Measurements from ENCODE around the gene USP3.
A peak's percentile ranks its signal among the peaks of the same experiment; 100 is the strongest.

The USP3 gene

DNA sequence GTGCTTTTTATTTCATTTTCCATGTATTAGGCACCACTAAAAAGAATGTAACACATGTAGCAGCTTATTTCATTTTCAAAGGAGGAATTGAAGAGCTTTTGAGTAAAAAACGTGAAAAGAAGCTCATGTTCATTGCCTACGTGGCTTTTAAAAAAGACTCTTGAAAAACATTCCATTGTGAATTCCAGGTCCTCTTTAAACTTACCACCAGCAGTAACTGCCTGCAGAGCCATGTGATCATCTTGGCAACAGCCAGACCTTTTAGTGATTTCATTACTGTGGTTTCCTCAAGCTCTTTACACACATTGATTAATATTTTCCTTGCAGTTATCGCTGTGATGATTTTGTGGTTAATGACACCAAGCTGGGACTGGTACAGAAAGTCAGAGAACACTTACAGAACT, 49.0 kb downstream of the USP3 start:
- peak; percentile 25 for DNase-seq

DNA sequence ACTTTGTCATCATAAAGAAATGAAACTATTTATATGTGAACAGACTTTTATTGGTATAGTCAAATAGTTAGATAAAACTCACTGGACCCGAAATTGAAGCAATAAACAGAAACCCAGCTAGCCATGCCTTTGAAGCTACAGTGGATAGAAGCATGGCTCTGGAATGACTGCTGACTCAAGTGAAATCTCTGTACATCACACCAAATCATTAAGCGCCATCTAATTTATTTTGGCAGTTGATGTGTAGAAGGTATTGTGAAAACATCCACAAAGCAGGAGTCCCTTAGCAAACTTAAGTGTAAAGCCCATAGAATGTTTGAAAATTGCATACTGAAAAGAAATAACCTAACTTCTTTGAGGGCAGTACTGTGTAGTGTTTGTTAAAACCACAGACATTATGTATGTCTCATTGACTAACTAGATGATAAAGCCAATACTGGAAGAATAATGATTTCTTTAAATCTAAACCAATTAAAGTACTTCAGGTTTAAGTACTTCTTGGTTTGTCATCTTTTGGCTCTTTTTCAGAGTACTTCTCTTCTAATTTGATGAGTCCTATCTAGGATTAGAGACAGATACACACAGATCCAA, 50.0 kb downstream of the USP3 start:
- DNase-seq, result no peak

DNA sequence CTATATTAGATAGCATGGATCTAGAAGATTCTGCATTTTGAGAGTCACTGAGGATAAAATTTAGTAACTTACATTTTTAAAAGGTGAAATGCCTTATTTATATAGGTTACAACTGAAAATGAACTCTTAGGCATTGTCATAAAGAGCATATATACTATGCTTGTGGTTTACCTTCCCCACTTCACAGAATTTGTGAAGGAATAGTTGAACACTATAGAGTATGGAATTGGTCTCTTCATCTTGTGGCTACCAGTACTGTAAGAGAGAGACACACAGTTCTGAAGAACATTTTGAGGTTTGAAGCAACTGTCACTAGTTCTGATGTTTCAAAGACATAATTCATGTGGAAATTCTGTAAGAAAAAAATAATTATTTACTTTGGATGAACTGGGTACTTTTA, 51.1 kb downstream of the USP3 start:
- no peak for DNase-seq

DNA sequence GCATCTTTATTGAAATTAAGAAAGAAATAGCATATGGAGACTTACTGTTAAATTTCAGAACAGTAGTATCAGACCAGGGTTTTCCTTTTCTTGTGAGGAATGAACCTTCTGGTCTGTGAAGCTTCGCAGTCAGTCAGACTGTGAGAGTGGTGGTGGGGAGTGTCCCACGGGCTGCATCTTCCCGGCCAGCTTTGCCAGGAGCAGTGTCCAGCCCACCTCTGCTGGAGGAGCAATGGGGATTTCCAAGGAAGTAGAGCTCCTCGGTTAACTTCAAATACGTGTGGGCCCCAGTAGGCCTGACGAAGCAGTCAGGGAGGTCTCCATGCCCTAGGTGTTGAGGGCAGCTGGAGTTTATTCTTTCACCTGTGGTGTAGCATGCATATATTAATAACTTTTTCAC, 51.9 kb downstream of the USP3 start:
- no peak for DNase-seq

DNA sequence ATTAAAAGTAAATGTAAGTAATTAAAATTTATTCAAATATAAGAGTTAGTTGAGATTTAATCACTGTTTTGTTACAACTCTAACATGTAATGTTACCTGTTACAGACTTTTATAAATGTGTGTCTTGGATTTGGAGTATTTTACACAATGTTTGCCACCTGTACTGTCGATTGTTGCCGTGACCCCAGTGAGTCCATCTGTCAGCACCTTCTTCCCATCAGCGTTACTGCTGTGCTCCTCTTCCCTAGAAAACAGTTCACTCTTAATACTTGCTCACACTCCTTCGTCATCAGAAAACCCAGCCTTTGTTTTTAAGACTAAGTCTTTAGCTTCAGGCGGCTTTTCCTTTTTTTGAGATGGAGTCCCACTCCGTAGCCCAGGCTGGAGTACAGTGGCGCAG, 52.3 kb downstream of the USP3 start:
- no peak for DNase-seq

DNA sequence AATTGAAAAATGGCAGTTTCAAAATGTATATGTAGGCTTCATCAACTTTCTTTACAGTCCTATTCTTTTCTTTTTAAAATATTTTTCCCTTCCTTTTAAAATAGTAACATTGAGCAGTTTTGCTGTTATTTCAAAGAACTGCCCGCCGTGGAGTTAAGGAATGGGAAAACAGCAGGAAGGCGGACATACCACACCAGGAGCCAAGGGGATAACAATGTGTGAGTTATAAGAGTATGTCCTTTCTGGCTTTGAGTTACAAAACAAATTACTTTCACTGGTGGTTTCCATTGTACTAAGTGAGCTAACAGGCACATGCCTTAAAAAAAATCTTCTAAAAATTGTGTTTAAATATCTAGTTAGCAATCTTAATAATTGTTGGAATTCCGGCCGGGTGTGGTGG, 55.4 kb downstream of the USP3 start:
- no peak for DNase-seq

DNA sequence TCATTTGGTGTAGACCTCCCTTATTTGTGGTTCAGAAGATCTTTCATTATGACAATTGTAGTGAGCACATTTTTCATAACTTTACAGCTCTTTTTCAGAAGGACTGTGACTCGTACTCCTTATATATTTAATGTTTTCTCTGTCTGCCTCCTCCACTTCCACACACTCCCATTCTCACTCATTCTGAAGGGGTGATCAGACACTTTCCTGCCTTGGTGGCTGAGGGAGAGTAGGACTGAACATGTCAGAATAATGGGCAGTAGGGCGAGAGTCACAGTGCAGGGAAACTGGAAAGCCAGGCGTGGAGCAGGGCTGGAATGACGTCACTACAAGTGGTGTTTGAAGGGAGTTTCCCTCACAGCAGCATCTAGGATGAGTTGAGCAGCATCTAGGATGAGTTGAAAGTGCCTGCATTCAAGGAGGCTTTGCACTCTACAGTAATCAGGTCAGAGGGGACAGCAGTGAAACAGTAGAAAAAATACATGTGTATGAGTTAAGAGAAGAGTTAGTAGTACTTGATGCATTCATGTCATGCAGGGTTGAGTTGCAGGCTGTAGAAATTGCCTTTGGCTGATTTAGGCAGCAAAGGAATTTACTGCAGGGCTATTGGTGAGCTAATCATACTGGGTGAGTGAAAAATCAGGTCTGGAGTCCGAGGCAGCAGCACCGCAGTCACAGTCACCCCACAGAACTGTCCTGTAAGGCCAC, 56.5 kb downstream of the USP3 start:
- DNase-seq, result peak; percentile 13

DNA sequence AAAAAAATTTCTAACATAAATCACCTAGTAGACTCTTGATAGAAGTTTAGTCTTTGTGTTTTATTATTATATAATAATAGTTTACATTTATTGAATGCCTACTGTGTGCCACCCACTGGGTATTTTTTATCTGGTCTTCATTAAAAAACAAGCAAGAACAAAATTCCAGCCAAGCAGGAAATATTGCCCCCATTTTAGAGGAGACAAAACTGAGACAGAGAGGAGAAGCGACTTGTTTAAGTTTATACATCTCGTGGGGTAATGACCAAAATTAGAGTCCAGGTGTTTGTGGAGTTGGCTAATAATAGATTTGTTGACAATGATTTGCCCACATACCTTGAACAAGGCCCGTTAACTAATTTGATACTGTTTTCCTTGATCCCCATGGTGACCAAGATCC, 59.7 kb downstream of the USP3 start:
- no peak for DNase-seq

DNA sequence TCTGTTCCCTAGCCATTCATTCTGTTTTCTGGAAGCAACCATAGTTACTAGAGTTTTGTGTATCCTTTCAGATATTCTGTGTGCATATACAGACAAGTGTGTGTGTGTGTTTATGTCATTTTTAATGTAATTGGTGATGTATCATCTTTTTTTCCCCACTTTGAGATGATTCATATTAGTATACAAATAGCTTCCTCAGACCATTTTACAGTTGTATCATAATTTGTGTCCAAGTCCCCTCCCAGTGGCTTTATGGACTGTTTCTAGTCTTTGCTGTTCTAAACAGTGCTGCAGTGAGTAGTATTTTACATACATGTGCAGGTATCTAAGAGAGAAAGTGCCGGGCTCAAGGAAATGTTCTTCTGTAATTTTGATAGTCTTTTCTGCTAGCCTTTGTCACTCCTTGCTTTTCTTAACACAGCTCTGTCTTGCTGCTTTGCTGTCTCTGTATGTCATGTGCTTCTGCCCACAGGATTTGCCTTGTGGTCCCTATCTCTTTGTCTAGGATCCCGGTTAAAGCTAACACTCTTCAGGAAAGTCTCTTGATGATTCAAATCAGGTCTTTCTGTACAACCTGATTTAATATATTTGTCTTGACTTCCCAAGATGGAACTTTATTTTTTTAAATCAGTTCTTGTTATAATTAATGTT, 61.3 kb downstream of the USP3 start:
- DNase-seq, result no peak

DNA sequence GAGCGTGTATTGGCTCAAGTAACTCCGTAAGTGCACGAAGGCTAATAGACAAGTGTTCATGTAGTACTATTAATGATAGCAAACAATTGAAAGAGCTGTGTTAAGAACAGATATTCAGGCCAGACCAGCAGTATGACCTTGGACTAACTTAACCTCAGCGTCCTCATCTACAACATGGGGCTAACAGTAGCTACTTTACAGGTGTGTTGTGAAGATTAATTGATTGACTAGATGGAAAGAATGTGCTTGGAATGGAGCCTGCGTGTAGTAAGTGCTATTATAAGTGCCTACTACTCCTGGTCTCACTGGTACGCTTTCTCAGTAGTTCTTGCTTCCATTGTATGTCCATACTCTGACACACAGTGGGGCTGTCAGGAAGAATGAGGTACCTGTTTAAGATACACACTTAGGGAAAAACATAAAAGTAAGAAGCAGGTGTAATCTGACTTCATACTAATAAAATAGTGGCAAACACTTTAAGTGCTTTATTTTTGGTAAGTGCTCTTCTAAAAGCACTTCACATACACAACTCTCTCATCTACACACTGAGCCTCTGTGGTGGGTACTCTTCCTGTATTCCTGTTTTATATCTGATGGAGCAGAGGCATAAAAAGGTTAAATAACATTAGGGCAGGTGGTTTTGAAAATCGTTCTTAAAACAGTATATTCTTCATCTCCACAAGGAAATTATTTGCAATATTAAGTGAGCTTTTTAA, 68.5 kb downstream of the USP3 start:
- no peak for DNase-seq

DNA sequence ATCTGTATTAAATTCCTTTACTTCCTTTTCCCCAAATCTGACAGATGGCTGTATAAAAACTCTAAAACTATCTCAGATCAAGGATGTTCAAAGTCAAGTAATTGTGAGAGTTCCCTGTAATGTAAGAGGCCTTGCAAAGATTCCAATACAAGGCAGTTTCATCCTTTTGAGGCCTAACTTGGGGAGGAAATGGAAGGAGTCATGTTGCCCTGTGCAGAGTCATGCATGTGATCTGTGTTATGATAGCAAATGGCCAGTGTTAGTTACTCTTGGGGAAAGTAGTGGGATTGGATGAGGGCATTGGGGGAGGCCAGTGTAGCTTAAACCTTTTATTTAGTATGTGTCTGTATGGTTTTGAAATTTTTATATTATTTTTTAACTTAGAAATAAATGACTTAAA, 69.1 kb downstream of the USP3 start:
- no peak for DNase-seq

DNA sequence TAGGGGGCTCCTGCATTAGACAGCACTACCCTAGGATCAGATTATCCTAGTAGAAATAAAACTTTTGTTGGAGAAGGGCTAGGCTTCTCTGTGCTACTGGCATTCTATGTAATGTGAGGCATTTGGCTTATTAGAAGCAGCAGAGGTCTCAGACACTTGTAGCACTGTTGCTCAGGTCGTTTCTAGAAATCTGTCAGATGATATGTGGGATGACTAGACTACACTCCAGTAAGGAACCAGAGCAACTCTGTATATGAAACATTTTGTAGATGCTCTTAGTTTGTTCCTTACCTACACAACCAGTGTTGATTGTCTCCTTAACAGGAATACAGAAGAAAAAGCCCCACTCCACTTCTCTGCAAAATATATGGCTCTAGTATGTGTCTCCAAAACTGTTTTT, 70.9 kb downstream of the USP3 start:
- no peak for DNase-seq

DNA sequence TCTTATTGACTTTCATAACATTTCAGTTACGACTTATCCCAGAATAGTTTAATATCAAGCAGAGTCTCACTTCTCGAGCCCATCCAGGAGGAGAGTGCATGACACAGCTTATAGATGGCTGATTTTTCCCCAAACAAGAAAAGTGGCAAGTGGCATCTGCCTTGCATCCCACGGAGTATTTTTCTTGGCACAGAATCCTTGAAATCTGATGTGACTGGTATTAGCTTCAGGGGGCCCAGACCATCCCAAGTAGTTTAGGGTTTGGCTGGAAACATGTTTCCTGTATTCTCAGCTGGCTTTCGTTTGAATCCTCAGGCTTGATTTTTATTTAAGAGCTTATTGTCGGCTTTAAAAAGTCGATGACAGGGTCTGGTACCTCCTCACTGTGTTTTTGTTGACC, 72.0 kb downstream of the USP3 start:
- no peak for DNase-seq

DNA sequence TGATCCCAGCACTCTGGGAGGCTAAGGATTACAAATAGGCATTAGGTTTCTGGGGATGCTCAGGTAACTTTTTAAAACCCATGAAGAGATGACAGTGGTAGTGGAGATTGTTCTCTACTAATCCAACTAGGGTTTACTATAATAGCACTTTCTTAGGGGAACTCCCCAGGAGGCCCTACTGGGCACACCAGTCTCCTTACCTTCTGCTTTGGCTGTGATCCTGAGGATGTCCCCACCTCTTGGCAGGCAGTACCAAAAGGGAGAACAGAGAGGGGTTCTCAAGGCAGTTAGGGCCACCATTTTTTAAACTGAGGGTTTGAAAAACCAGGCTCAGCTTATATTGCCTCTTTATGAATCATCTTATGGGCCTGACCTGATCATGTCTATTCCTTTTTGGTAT, 77.8 kb downstream of the USP3 start:
- no peak for DNase-seq

DNA sequence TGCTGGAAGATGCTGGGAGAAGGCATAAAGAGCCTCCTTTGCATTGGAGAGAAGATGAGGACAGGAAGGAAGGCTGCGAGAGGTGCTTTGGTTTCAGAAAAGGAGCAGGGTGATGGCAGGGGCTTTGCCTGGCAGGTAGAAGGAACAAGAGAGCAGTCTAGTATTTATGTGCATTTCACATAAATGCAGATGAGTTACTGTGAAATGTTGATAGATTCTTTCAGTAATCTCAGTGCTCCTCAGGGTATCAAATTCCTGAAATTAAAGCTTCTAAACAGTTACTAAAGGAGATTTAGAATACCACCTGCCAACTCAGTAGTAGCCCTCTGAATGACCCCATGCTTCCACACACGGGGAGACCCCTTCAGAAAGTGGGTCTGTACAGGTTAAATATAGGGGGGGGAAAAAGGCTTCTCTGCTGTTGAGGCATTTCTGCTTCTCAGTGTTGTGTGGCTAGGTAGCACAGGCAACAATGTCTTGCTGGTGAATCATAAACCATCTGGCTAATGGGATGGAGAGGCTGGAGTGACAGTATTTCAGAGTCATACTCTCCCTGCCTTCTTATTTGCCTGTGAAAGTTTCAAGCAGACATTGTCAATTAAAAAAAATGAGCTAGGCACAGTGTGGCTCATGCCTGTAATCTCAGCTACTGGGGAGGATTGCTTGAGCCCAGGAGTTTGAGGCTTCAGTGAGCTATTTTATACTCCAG, 78.5 kb downstream of the USP3 start:
- no peak for DNase-seq

DNA sequence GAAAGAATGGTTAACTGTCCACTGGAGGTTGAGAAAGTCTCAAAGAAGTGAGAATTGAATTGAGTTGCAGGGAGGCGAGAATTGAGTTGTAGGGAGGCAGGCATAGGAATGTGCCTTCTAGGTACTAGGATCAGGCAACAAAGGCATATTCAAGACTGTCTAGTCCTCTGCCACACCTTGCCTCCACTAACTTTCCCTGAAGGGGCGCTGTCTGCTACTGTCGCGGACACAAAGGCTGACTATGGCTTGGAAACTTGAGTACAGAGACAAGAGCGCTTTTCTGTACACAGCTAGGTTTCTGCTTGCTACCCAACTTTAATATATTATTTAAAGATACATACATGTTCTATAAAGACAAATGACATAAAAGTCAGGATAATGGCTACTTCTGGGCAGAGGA, 82.4 kb downstream of the USP3 start:
- DNase-seq, result no peak

DNA sequence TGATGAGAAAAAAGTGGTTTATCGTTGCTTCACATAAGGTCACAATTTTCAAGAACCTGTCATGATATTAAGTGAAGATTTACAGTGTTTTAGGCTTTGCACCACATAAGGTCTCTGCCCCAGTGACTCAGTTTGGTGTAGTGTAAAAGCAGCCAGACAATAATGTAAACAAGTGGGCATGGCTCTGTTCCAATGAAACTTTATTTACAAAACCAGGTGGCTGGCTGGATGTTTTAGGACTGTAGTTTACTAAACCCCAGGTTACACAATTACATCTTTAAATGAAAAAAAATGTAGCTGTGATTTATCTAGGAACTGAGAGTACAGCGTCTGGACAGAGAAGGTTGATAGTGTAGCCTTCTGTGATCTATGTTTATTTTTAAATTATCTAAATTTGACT, 83.1 kb downstream of the USP3 start:
- no peak for DNase-seq

DNA sequence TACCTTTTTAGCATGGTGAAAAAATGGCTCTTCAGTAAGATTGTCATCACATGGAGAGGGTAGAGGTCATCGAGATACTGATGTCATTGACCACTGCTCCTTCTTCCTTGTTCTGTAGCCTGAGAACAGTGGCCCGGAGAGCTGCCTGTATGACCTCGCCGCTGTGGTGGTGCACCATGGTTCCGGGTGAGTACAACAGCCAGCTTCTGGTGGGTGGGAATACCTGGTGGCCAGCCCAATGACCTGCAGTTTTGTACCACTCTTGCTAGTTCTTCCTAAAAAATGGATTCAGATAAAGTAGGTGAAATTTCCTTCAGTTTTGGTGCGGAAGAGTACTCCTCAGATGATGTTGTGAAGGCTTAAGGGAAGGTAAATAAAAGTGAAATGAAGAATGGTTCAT, 84.4 kb downstream of the USP3 start:
- DNase-seq, result no peak

DNA sequence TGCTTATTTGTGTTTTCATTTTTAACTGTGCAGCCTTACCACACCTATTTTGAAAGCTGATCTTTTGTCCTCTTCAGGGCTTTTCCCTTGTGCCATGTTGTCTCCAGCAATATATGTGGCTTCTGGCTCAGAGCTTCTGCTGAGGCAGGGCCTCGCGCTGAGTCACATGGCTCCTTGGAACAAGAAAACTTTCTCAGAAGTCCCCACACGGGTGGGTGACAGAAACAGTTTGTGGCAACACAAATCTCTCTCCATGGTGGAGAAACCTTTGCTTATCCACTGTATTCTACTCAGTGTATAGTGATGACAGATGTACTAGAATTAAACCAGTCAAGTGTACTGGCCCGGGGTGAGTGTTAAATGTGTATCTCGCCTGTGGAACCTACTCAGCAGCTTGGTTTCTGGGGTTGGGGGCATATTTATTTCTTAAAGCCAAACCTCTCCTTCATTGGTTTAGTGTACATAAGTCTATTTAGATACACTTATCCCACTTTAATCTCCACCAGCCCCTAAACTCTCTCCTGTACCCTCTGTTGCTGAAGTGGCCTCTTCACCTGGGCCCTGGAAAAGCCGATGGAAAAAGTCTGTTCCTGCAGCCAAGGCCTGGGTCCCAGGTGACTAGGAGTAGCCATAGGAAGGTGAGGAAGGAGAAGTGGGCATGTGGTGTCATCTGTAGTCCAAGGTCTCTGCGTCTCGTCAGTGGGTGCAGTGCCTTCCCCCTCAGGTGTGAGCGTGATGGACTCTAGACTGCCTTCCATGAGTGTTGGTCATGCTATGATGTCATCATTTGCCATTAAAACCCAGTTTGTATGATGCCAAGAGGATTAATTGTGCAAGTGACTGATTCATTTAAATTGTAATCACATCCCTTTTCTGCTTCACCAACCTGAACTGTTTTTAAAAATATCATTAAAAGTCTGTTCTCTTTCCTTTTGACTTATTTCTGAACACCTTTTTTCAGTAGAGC, 89.6 kb downstream of the USP3 start:
- no peak for DNase-seq

DNA sequence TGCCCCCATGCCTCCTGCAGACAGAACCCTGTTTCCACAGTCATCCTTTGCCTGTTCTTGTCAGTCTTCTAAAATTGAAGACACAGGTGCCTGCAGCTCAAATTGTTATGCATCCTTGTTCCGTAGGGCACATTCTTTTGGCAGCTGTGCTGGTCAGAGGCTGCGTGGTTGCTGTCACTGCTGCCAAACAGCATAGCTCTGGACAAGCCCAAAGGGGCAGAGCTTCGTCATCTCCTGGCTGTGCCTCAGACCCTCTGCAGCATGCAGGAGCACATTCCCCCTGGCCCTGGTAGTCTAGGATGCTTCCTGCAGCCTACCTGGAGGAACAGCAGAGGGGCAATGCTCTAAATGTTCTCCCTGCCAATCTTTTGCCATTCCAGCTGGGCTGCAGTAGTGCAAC, 90.7 kb downstream of the USP3 start:
- DNase-seq, result no peak

DNA sequence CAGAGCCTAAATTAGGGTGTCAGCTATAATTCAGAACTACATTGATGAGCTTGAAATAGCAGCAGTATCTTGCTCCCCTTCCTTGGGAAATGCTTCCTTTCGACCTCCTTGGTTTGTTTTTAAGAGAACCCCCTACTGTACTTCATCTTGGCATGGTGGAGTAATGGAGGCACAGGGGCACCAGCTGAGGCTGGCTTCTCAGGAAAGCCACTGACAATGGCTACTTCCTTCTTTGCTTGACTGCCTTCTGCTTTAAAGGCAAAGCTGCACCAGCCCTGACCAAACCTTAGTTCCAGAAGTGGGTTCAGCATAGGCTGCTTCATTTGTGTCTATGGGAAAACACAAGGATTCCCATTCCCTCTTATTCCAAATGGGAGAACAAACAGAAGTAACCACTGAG, 91.3 kb downstream of the USP3 start:
- DNase-seq, result no peak

DNA sequence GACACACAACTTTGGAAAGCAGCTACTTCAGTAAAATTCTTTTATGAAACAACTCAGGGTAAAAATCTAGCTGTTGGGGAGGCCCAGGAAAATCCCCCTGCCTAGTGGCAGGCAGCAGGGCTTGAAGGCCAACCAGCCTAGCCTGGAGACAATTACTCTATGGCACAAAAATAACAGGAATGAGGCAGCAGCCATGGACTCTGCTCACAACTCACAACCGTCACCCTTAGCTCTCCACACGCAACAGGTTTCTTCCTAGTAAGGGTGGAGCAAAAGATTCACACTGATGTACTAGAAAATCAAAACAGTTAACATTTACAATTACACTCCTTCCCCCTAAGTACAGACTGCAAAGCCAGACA, 92.3 kb downstream of the USP3 start:
- DNase-seq, result no peak

Measured in CD4-positive, alpha-beta T cell treated with Interleukin-10 for 1 hour (primary cell).